GM12873 (cell line): ENCODE measurements around the gene RPLP1.

Experiments
- CTCF ChIP-seq: IDR thresholded peaks from 2 replicates; pipeline ENCODE4 v1.5.1; 2012; ENCODE audit warnings: low read depth, mild to moderate bottlenecking, moderate library complexity, low read length, control low read depth; ENCODE audit not compliant: insufficient read depth; ENCODE audit errors: missing control alignments

Gene RPLP1

GRCh38 chr15:69463182-69463756 lies 10.7 kb downstream of the RPLP1 start:
- TF ChIP-seq CTCF = no peak

- no peak for TF ChIP-seq CTCF
Measured at GRCh38 chr15:69465253-69465652, 12.6 kb downstream of the RPLP1 start.

- no peak for TF ChIP-seq CTCF
Measured at GRCh38 chr15:69466733-69467132, 14.1 kb downstream of the RPLP1 start.

- no peak for TF ChIP-seq CTCF
Measured at GRCh38 chr15:69467636-69468035, 15.0 kb downstream of the RPLP1 start.

- no peak for TF ChIP-seq CTCF
Measured at GRCh38 chr15:69468241-69469121, 15.9 kb downstream of the RPLP1 start.

- TF ChIP-seq CTCF = no peak
Measured at GRCh38 chr15:69469467-69470201, 17.0 kb downstream of the RPLP1 start.

- TF ChIP-seq CTCF = no peak
Measured at GRCh38 chr15:69472046-69472445, 19.4 kb downstream of the RPLP1 start.
